Fibroblast of lung (primary cell): ENCODE measurements around the gene ITPR2. TPM values are rescaled to one million over a fixed set of nuclear protein-coding genes. Genes with fewer than 3 reads are reported as not detected.

Experiments
- DNase-seq, 2 donors: peaks; one replicate each; pipeline versions ENCODE4 v3.0.0 to v3.0.0-alpha.2; 2010; ENCODE audit warnings: low read depth in 2 of 2
- H2AFZ ChIP-seq: 2 replicates; pipeline ENCODE4 v1.5.1; 2012; ENCODE audit warnings: low read length, control low read depth, inconsistent platforms
- H3K27ac ChIP-seq: 2 replicates; pipeline ENCODE4 v1.5.1; 2011; ENCODE audit warnings: low read length, control low read depth; ENCODE audit not compliant: insufficient read depth
- H3K27me3 ChIP-seq: 2 replicates; pipeline ENCODE4 v1.5.1; 2011; ENCODE audit warnings: mild to moderate bottlenecking, low read length; ENCODE audit not compliant: control insufficient read depth, insufficient read depth
- H3K36me3 ChIP-seq: 2 replicates; pipeline ENCODE4 v1.5.1; 2011; ENCODE audit warnings: low read length; ENCODE audit not compliant: control insufficient read depth, insufficient read depth
- H3K4me1 ChIP-seq: 2 replicates; pipeline ENCODE4 v1.5.1; 2011; ENCODE audit warnings: low read length; ENCODE audit not compliant: control insufficient read depth, insufficient read depth; ENCODE audit errors: extremely low read depth
- H3K4me2 ChIP-seq: 2 replicates; pipeline ENCODE4 v1.5.1; 2011; ENCODE audit warnings: low read length, control low read depth; ENCODE audit not compliant: insufficient read depth; ENCODE audit errors: extremely low read depth
- H3K4me3 ChIP-seq, 4 experiments: fragments of 200-600 bp in 1 of 4; sonication (generic) in 1 of 4; replicated peaks in 1 of 4; 2 replicates each; pipeline ENCODE4 v1.5.1; 2011 to 2016; ENCODE audit warnings: low read length in 4 of 4, low read depth in 3 of 4, mild to moderate bottlenecking in 3 of 4, control low read depth in 2 of 4, inconsistent platforms in 1 of 4, mixed read lengths in 1 of 4; ENCODE audit not compliant: insufficient read depth in 1 of 4; ENCODE audit errors: control extremely low read depth in 1 of 4
- H3K79me2 ChIP-seq: 2 replicates; pipeline ENCODE4 v1.5.1; 2012; ENCODE audit warnings: mild to moderate bottlenecking, low read length, inconsistent platforms; ENCODE audit not compliant: control insufficient read depth, insufficient read depth
- H3K9ac ChIP-seq: 2 replicates; pipeline ENCODE4 v1.5.1; 2011; ENCODE audit warnings: mild to moderate bottlenecking, low read length, control low read depth; ENCODE audit not compliant: insufficient read depth
- H3K9me3 ChIP-seq: 2 replicates; pipeline ENCODE4 v1.5.1; 2012; ENCODE audit warnings: low read depth, low read length; ENCODE audit not compliant: control insufficient read depth, insufficient read depth
- H4K20me1 ChIP-seq: 2 replicates; pipeline ENCODE4 v1.5.1; 2011; ENCODE audit warnings: low read length; ENCODE audit not compliant: control insufficient read depth, insufficient read depth; ENCODE audit errors: extremely low read depth
- CTCF ChIP-seq, 2 donors: IDR thresholded peaks in 1 of 2; conservative IDR thresholded peaks in 1 of 2; 1 replicate in 1 of 2; 2 replicates in 1 of 2; pipeline ENCODE4 v1.5.1; 2011 to 2012; ENCODE audit warnings: low read length in 2 of 2, control low read depth in 1 of 2, inconsistent platforms in 1 of 2, low read depth in 1 of 2, mild to moderate bottlenecking in 1 of 2
- EZH2 ChIP-seq: IDR thresholded peaks from 2 replicates; pipeline ENCODE4 v1.5.1; 2012; ENCODE audit warnings: low read length, control low read depth, mild to moderate bottlenecking; ENCODE audit errors: missing control alignments
- polyA plus RNA-seq, 2 donors: library from polyadenylated mRNA; depleted of rRNA in 1 of 2; stranded (reverse) in 1 of 2; unstranded in 1 of 2; fragments of >200 nt; gene quantifications; 2 replicates each; pipeline ENCODE4 v1.2.1, GENCODE V29; 2011 to 2012; ENCODE audit warnings: missing spikeins in 1 of 2
- total RNA-seq: library from RNA; depleted of rRNA; stranded (reverse); fragments of >200 nt; gene quantifications from 2 replicates; pipeline ENCODE4 v1.2.1, GENCODE V29; 2014

Gene ITPR2
- total and polyA plus RNA-seq, 2 donors (not counting 1 experiment from before 2014, with no cell fraction given), result 5.1 to 24.6 TPM

DNA sequence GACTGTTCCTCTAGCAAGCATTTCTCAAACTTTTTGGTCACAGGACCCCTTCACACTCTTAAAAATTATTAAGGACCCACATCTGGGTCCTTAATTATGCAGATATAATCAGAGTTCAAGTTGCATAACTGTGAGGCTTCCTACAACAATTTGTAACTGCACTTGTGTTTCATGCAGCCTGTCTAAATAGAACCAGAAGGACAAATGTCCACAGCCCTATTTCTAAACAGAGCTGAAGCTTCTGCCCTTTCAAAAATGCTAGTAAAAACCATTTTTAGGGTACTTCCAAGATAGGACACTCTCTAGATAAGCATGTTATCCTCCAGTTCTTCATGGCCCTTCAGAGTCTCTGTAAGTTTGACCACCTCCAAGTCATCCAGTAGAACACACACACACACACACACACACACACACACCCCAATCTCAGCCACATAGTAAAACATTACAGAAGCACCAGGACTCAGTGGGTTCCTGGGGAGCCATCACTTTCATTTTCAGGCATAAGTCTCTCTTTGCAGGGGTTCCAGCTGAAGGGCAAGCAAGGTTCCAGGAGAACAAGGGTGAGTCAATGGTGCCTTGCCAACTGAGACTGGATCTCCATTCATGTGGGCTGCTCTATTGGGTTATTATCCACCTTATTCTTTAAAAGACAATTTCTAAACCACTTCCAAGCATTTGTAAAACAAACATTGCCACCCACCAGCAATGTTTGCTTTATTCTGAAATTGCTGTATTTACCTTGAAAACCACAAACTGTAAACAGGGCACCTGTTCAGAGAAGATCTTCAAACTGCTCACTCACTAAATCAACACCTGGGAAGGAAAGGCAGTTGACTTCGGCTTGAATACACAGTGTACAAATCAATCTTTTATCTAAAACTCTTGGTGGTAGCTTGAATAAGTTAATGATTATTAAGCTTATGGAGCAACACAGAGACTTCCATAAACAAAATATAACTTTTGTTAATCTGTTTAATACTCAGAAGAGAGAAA lies 64.1 kb downstream of the ITPR2 start:
- H3K4me1 ChIP-seq, result no peaks in the 10 kb centered on the region
- no peak overlapping the region for H2AFZ ChIP-seq
- H3K27ac ChIP-seq, result no peak overlapping the region
- H3K4me2 ChIP-seq, result no peak overlapping the region
- no peaks in the 10 kb centered on the region for H3K27me3 ChIP-seq
- H4K20me1 ChIP-seq, result no peaks in the 10 kb centered on the region
- H3K9ac ChIP-seq, result no peak overlapping the region
- DNase-seq, result no peak
- no peaks in the 10 kb centered on the region for H3K36me3 ChIP-seq
- TF ChIP-seq EZH2 (no peak), CTCF (conservative IDR thresholded peaks at IDR 0.05 in 1 of 2, IDR thresholded peaks at IDR 0.05 in 1 of 2; ENCODE audit: low read depth in 1 of 2, low read length in 2 of 2) (no peak)
- H3K9me3 ChIP-seq, result no peaks in the 10 kb centered on the region
- no peak overlapping the region for H3K4me3 ChIP-seq
- H3K79me2 ChIP-seq, result no peaks in the 10 kb centered on the region

DNA sequence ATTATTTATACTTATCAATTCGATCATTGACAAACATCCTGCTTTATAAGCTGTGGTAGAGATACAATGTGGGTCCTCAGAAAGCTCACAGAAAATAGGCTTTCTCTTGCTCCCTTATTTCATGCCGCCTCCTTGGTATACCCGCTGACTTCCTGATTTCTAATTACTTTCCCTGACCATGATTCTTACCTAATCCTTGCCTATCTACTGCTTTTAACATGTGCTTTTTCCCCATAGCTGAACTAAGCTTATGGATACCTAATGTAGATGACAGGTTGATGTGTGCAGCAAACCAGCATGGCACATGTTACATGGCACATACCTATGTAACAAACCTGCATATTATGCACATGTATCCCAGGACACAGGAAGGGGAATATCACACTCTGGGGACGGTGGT lies 65.1 kb downstream of the ITPR2 start:
- Histone ChIP-seq H3K9ac (no peak overlapping the region), H2AFZ (no peak overlapping the region), H4K20me1 (no peaks in the 10 kb centered on the region), H3K4me2 (no peak overlapping the region), H3K4me3 (no peak overlapping the region), H3K36me3 (no peaks in the 10 kb centered on the region), H3K4me1 (no peaks in the 10 kb centered on the region), H3K79me2 (no peaks in the 10 kb centered on the region), H3K27me3 (no peaks in the 10 kb centered on the region), H3K27ac (no peak overlapping the region), H3K9me3 (no peaks in the 10 kb centered on the region)
- DNase-seq, result no peak
- TF ChIP-seq CTCF (conservative IDR thresholded peaks at IDR 0.05 in 1 of 2, IDR thresholded peaks at IDR 0.05 in 1 of 2; ENCODE audit: low read depth in 1 of 2, low read length in 2 of 2) (no peak), EZH2 (no peak)

- no peaks in the 10 kb centered on the region for H3K27me3 ChIP-seq
- no peak for DNase-seq
- H3K9me3 ChIP-seq, result no peaks in the 10 kb centered on the region
- no peak overlapping the region for H3K27ac ChIP-seq
- no peak for TF ChIP-seq CTCF (conservative IDR thresholded peaks at IDR 0.05 in 1 of 2, IDR thresholded peaks at IDR 0.05 in 1 of 2; ENCODE audit: low read depth in 1 of 2, low read length in 2 of 2)
- TF ChIP-seq EZH2, result no peak
- H3K4me2 ChIP-seq, result no peak overlapping the region
- no peaks in the 10 kb centered on the region for H3K79me2 ChIP-seq
- H3K4me1 ChIP-seq, result no peaks in the 10 kb centered on the region
- no peak overlapping the region for H2AFZ ChIP-seq
- H3K36me3 ChIP-seq, result no peaks in the 10 kb centered on the region
- H3K9ac ChIP-seq, result no peak overlapping the region
- H4K20me1 ChIP-seq, result no peaks in the 10 kb centered on the region
- no peak overlapping the region for H3K4me3 ChIP-seq
Observed at GRCh38 chr12:26767116-26767515, 65.9 kb downstream of the ITPR2 start.
